Astrocyte of the spinal cord (primary cell): ENCODE results near the gene OTUD4.

Source experiments
- DNase-seq: peaks from one replicate; pipeline ENCODE4 v3.0.0; 2011; ENCODE audit warnings: low read depth, low spot score
- H3K4me3 ChIP-seq: 2 replicates; pipeline ENCODE4 v1.5.1; 2011; ENCODE audit warnings: low read depth, mild to moderate bottlenecking, low read length, moderate library complexity
- CTCF ChIP-seq: IDR thresholded peaks from 2 replicates; pipeline ENCODE4 v1.5.1; 2012; ENCODE audit warnings: low read depth, mild to moderate bottlenecking, low read length, inconsistent platforms
- in situ Hi-C: cut with HindIII; loops from 2 replicates; pipeline ENCODE4 v1.10.0; 2017; ENCODE audit warnings: low sequenced_read_pairs

The OTUD4 gene

GRCh38 chr4:145176641-145177432 is 3.6 kb downstream of the OTUD4 start:
- in situ Hi-C loops = no loop called here
- H3K4me3 ChIP-seq = no peak overlapping the region
- no peak for TF ChIP-seq CTCF
- no peak for DNase-seq

GRCh38 chr4:145171911-145172310 is 8.5 kb downstream of the OTUD4 start:
- H3K4me3 ChIP-seq = no peak overlapping the region
- in situ Hi-C loops = no loop called here
- no peak for TF ChIP-seq CTCF
- no peak for DNase-seq

- no peak for TF ChIP-seq CTCF
- H3K4me3 ChIP-seq = no peak overlapping the region
- no peak for DNase-seq
- in situ Hi-C loops = no loop called here
Observed at GRCh38 chr4:145170223-145170622, 10.2 kb downstream of the OTUD4 start.

- TF ChIP-seq CTCF = no peak
- in situ Hi-C loops = no loop called here
- no peak for DNase-seq
- H3K4me3 ChIP-seq = no peak overlapping the region
Observed at GRCh38 chr4:145168581-145169187, 11.7 kb downstream of the OTUD4 start.

GRCh38 chr4:145167887-145168286 is 12.5 kb downstream of the OTUD4 start:
- H3K4me3 ChIP-seq = no peak overlapping the region
- in situ Hi-C loops = no loop called here
- no peak for DNase-seq
- no peak for TF ChIP-seq CTCF

- no peak for DNase-seq
- in situ Hi-C loops = no loop called here
- H3K4me3 ChIP-seq = no peak overlapping the region
- no peak for TF ChIP-seq CTCF
Observed at GRCh38 chr4:145161549-145161948, 18.8 kb downstream of the OTUD4 start.
